Progenitor cell of endocrine pancreas (in vitro differentiated cells): ENCODE data around the gene ABHD4. TPM values are rescaled to one million over a fixed set of nuclear protein-coding genes. Genes with fewer than 3 reads are reported as not detected.
A peak's percentile ranks its signal among the peaks of the same experiment; 100 is the strongest.

Experiments
- DNase-seq: peaks from one replicate; pipeline ENCODE4 v3.0.0; 2021; ENCODE audit warnings: low spot score; ENCODE audit not compliant: unreplicated experiment
- H3K27ac Mint-ChIP-seq: 2 replicates; pipeline ENCODE4 v1.8.0; 2021; ENCODE audit warnings: mild to moderate bottlenecking, moderate library complexity, mixed read lengths
- H3K27me3 Mint-ChIP-seq: 2 replicates; pipeline ENCODE4 v1.8.0; 2021; ENCODE audit warnings: mixed read lengths
- H3K36me3 Mint-ChIP-seq: 2 replicates; pipeline ENCODE4 v1.8.0; 2022; ENCODE audit warnings: mixed read lengths; ENCODE audit not compliant: insufficient read depth
- H3K4me1 Mint-ChIP-seq: 2 replicates; pipeline ENCODE4 v1.8.0; 2021; ENCODE audit warnings: low read depth, mixed read lengths
- H3K4me3 Mint-ChIP-seq: 2 replicates; pipeline ENCODE4 v1.8.0; 2021; ENCODE audit warnings: low read depth, mild to moderate bottlenecking, moderate library complexity, mixed read lengths
- H3K9me3 Mint-ChIP-seq: 2 replicates; pipeline ENCODE4 v1.8.0; 2021; ENCODE audit warnings: low read depth, mixed read lengths
- total RNA-seq: library from RNA; stranded (reverse); gene quantifications from 2 replicates; pipeline ENCODE4 v1.2.1, GENCODE V29; 2021
- TF ChIP-seq, protein P1 (sequence below): fragments of 200-600 bp; sonication (generic); IDR thresholded peaks from one replicate; pipeline ENCODE4 v1.5.0; 2021; ENCODE audit warnings: antibody characterized with exemption, mild to moderate bottlenecking; ENCODE audit not compliant: unreplicated experiment

The ABHD4 gene
- total RNA-seq, 1 donor from 2014 or later, result 25.6 TPM

DNA sequence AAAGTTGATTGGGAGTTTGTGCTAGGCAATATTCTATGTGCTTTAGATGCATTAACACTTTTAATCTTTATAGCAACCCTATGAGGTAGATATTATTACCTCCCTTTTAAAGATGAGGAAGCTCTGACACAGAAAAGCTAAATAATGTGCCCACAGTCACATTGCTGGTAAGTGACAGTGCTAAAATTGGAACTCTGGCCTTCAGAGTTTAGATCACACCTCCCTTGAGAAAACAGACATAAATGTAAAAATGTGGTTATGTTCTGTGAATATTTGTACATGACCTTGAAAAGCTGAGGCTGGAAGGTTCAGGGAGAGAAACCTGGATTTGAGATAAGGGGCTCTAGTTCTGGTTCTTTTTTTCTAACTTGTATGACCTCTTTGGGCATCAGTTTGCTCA is 1.9 kb downstream of the ABHD4 start:
- TF ChIP-seq, protein P1, sequence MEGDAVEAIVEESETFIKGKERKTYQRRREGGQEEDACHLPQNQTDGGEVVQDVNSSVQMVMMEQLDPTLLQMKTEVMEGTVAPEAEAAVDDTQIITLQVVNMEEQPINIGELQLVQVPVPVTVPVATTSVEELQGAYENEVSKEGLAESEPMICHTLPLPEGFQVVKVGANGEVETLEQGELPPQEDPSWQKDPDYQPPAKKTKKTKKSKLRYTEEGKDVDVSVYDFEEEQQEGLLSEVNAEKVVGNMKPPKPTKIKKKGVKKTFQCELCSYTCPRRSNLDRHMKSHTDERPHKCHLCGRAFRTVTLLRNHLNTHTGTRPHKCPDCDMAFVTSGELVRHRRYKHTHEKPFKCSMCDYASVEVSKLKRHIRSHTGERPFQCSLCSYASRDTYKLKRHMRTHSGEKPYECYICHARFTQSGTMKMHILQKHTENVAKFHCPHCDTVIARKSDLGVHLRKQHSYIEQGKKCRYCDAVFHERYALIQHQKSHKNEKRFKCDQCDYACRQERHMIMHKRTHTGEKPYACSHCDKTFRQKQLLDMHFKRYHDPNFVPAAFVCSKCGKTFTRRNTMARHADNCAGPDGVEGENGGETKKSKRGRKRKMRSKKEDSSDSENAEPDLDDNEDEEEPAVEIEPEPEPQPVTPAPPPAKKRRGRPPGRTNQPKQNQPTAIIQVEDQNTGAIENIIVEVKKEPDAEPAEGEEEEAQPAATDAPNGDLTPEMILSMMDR, result no peak
- peaks cover 18% of the 10 kb centered on the region for H3K4me1 Mint-ChIP-seq
- H3K27me3 Mint-ChIP-seq, result no peaks in the 10 kb centered on the region
- peaks cover 16% of the 10 kb centered on the region for H3K36me3 Mint-ChIP-seq
- peak overlapping the region; percentile 19 for H3K4me3 Mint-ChIP-seq
- no peak for DNase-seq
- H3K27ac Mint-ChIP-seq, result no peak overlapping the region
- no peaks in the 10 kb centered on the region for H3K9me3 Mint-ChIP-seq

- TF ChIP-seq, protein P1, result no peak
- Mint-ChIP-seq H3K9me3 (no peaks in the 10 kb centered on the region), H3K4me1 (peaks cover 24% of the 10 kb centered on the region), H3K36me3 (peaks cover 25% of the 10 kb centered on the region), H3K27me3 (no peaks in the 10 kb centered on the region), H3K4me3 (no peak overlapping the region), H3K27ac (no peak overlapping the region)
- DNase-seq, result no peak
Observed at GRCh38 chr14:22601456-22601855, 3.4 kb downstream of the ABHD4 start.

GRCh38 chr14:22601996-22602395 is 3.9 kb downstream of the ABHD4 start:
- Mint-ChIP-seq H3K9me3 (no peaks in the 10 kb centered on the region), H3K36me3 (peaks cover 25% of the 10 kb centered on the region), H3K27me3 (no peaks in the 10 kb centered on the region), H3K27ac (no peak overlapping the region), H3K4me1 (peaks cover 26% of the 10 kb centered on the region), H3K4me3 (no peak overlapping the region)
- no peak for DNase-seq
- TF ChIP-seq, protein P1, result no peak

DNA sequence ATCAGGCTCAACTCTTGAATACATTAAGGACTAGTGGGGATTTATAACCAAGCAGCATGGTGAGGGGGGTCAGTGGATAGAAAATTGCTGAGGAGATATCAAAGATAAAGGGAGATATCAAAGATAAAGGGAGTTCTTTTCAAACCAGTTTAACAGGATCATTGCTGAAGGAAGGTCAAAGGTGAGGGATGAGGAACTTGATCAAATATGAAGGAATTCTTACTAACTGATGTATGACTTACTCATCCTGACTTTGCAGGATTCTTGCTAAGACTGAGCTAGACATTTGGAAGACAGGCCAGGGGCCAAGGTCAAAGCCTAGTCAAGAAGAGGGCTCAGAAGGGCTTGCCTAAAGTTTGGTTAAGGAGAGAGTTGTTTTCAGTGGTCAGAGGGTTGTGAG is 4.8 kb downstream of the ABHD4 start:
- no peak for DNase-seq
- Mint-ChIP-seq H3K27ac (no peak overlapping the region), H3K9me3 (no peaks in the 10 kb centered on the region), H3K27me3 (no peaks in the 10 kb centered on the region), H3K4me3 (no peak overlapping the region), H3K4me1 (peaks cover 23% of the 10 kb centered on the region), H3K36me3 (peaks cover 28% of the 10 kb centered on the region)
- TF ChIP-seq, protein P1, result no peak

DNA sequence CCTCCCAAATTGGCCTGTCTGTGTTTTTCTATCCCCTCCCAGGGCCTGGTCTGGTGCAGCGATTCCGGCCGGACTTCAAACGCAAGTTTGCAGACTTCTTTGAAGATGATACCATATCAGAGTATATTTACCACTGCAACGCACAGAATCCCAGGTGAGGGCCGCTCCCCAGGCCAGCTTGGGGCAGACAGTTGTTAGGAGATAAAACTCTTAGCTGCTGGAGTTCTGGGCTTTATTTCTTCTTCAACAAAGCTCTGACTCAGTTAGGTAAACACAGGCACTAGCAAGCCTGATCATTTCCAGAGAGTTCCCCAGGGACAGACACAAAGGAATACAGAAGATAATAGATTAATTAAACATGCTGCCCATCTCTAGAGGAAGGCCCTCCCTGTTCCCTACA is 8.3 kb downstream of the ABHD4 start:
- H3K36me3 Mint-ChIP-seq, result peaks cover 39% of the 10 kb centered on the region
- peak overlapping the region; percentile 71 for H3K27ac Mint-ChIP-seq
- peaks cover 9% of the 10 kb centered on the region for H3K4me1 Mint-ChIP-seq
- no peak for DNase-seq
- TF ChIP-seq, protein P1, result no peak
- H3K4me3 Mint-ChIP-seq, result no peak overlapping the region
- H3K27me3 Mint-ChIP-seq, result no peaks in the 10 kb centered on the region
- H3K9me3 Mint-ChIP-seq, result no peaks in the 10 kb centered on the region
